Activated naive CD8-positive, alpha-beta T cell treated with anti-CD3 and anti-CD28 coated beads for 36 hours (primary cell): ENCODE data around the gene TXNRD1. TPM values are rescaled to one million over a fixed set of nuclear protein-coding genes. Genes with fewer than 3 reads are reported as not detected.

Source experiments
- DNase-seq: peaks from one replicate; pipeline ENCODE4 v3.0.0; 2021
- H3K27ac Mint-ChIP-seq: one replicate; pipeline ENCODE4 v1.8.0; 2022; ENCODE audit warnings: mild to moderate bottlenecking, moderate library complexity, mixed read lengths
- H3K27me3 Mint-ChIP-seq: one replicate; pipeline ENCODE4 v1.8.0; 2022; ENCODE audit warnings: mild to moderate bottlenecking, mixed read lengths
- H3K36me3 Mint-ChIP-seq: one replicate; pipeline ENCODE4 v1.8.0; 2021; ENCODE audit warnings: mild to moderate bottlenecking, mixed read lengths
- H3K4me1 Mint-ChIP-seq: one replicate; pipeline ENCODE4 v1.8.0; 2021; ENCODE audit warnings: mixed read lengths
- H3K4me3 Mint-ChIP-seq: one replicate; pipeline ENCODE4 v1.8.0; 2022; ENCODE audit warnings: mild to moderate bottlenecking, moderate library complexity, mixed read lengths
- H3K9me3 Mint-ChIP-seq: one replicate; pipeline ENCODE4 v1.8.0; 2022; ENCODE audit warnings: mixed read lengths
- total RNA-seq, 2 experiments: library from RNA; stranded (reverse); gene quantifications; one replicate each; pipeline ENCODE4 v1.2.3, GENCODE V29; 2021

Gene TXNRD1
- total RNA-seq, 2 experiments from 2014 or later = 120 to 125 TPM

DNA sequence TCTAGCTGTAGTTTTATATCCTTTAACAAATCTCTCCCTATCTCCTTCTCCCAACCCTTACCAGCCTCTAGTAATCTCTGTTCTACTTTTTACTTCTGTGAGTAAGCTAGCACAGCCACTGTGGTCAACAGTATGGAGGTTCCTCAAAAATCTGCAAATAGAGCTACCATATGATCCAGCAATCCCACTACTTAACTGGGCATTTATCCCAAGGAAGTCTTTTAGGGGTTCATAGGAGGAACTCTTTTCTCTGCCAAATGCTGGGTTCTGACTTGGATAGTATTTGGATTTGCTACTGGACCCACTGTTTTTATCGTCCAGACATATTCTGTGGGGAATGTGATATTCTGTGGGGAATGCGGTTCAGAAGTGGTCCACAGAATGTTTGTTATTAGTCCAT, 129.1 kb downstream of the TXNRD1 start:
- Mint-ChIP-seq H3K27me3 (no peaks in the 10 kb centered on the region), H3K9me3 (no peaks in the 10 kb centered on the region), H3K4me3 (no peak overlapping the region), H3K36me3 (peaks cover 27% of the 10 kb centered on the region), H3K4me1 (peaks cover 2% of the 10 kb centered on the region), H3K27ac (no peak overlapping the region)
- DNase-seq = no peak

GRCh38 chr12:104345234-104346066, 129.9 kb downstream of the TXNRD1 start:
- H3K4me1 Mint-ChIP-seq = peaks cover 2% of the 10 kb centered on the region
- H3K4me3 Mint-ChIP-seq = no peak overlapping the region
- DNase-seq = no peak
- H3K9me3 Mint-ChIP-seq = no peaks in the 10 kb centered on the region
- H3K27ac Mint-ChIP-seq = no peak overlapping the region
- H3K36me3 Mint-ChIP-seq = peaks cover 22% of the 10 kb centered on the region
- no peaks in the 10 kb centered on the region for H3K27me3 Mint-ChIP-seq

GRCh38 chr12:104347374-104348075, 131.9 kb downstream of the TXNRD1 start:
- H3K36me3 Mint-ChIP-seq = peaks cover 14% of the 10 kb centered on the region

GRCh38 chr12:104348283-104348993, 132.9 kb downstream of the TXNRD1 start:
- Mint-ChIP-seq H3K9me3 (no peaks in the 10 kb centered on the region), H3K27ac (no peak overlapping the region), H3K36me3 (peaks cover 14% of the 10 kb centered on the region)

More at GRCh38 chr12:104347374-104348075, 131.9 kb downstream of the TXNRD1 start:
- H3K9me3 Mint-ChIP-seq = no peaks in the 10 kb centered on the region
- no peak for DNase-seq
- H3K27me3 Mint-ChIP-seq = no peaks in the 10 kb centered on the region
- no peak overlapping the region for H3K27ac Mint-ChIP-seq
- no peak overlapping the region for H3K4me3 Mint-ChIP-seq
- H3K4me1 Mint-ChIP-seq = peaks cover 4% of the 10 kb centered on the region

DNA sequence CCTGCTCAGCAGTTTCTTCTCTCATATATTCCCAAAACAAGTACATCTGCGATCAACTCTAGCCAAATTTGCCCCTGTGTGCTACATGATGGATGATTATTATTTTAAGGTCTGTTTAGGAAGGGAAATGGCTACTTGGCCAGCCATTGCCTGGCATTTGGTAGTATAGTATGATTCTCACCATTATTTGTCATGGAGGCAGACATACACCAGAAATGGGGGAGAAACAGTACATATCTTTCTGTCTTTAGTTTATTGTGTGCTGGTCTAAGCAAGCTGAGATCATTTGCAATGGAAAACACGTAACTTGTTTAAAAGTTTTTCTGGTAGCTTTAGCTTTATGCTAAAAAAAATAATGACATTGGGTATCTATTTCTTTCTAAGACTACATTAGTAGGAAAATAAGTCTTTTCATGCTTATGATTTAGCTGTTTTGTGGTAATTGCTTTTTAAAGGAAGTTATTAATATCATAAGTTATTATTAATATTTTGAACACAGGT, 133.5 kb downstream of the TXNRD1 start:
- no peak for DNase-seq
- no peak overlapping the region for H3K4me3 Mint-ChIP-seq
- no peaks in the 10 kb centered on the region for H3K27me3 Mint-ChIP-seq
- no peak overlapping the region for H3K27ac Mint-ChIP-seq
- H3K9me3 Mint-ChIP-seq = no peaks in the 10 kb centered on the region
- H3K36me3 Mint-ChIP-seq = peaks cover 17% of the 10 kb centered on the region
- peaks cover 2% of the 10 kb centered on the region for H3K4me1 Mint-ChIP-seq

More at GRCh38 chr12:104348283-104348993, 132.9 kb downstream of the TXNRD1 start:
- no peak overlapping the region for H3K4me3 Mint-ChIP-seq
- no peaks in the 10 kb centered on the region for H3K27me3 Mint-ChIP-seq
- H3K4me1 Mint-ChIP-seq = peaks cover 4% of the 10 kb centered on the region
- no peak for DNase-seq

DNA sequence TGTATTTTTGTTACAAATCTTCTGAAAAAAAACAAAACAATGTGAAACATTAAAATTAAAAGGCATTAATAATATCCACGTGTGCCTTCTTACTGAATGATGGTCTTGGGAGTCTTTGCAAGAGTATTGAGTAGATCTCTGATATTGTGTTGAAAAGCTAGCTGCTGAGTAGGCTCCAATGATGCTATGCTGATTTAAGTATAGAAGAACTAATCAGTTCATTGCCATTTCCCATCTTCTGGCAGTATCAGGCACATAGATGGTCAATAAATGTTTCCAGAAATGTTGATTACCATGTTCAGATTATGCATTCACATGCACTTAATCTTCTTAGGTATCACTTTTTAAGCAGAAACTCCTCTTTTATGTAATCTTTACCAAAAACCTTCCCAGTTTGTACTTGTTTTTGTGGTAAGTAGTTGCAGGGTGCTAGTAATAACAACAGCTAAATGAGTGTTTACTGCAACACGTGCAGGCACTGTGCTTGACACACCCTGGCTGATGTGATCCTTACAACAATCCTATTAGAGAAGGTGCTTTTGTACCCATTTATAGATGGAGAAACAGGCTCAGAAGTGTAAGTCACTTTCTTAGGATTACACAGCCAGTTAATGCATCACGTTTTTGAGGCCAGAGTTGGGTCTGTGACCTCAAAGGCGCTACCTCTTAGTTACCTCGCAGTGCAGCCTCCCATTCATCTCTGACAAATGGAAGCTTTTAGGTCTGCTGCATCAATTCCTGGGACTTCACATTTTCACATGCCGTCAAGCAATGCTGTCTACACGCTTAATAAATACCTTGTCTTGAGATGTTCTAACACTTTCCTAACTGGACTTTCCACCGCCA, 134.9 kb downstream of the TXNRD1 start:
- H3K4me1 Mint-ChIP-seq = peaks cover 2% of the 10 kb centered on the region
- peaks cover 21% of the 10 kb centered on the region for H3K36me3 Mint-ChIP-seq
- H3K9me3 Mint-ChIP-seq = no peaks in the 10 kb centered on the region
- no peak for DNase-seq
- no peak overlapping the region for H3K4me3 Mint-ChIP-seq
- H3K27me3 Mint-ChIP-seq = no peaks in the 10 kb centered on the region
- H3K27ac Mint-ChIP-seq = no peak overlapping the region

- Mint-ChIP-seq H3K36me3 (peaks cover 21% of the 10 kb centered on the region), H3K27ac (no peak overlapping the region), H3K27me3 (no peaks in the 10 kb centered on the region), H3K9me3 (no peaks in the 10 kb centered on the region), H3K4me3 (no peak overlapping the region), H3K4me1 (peaks cover 2% of the 10 kb centered on the region)
- DNase-seq = no peak
Measured at GRCh38 chr12:104351057-104351983, 135.7 kb downstream of the TXNRD1 start.

- Mint-ChIP-seq H3K27ac (no peak overlapping the region), H3K4me1 (peaks cover 5% of the 10 kb centered on the region), H3K4me3 (no peak overlapping the region), H3K36me3 (peaks cover 21% of the 10 kb centered on the region), H3K9me3 (no peaks in the 10 kb centered on the region), H3K27me3 (no peaks in the 10 kb centered on the region)
- DNase-seq = no peak
Measured at GRCh38 chr12:104352106-104352713, 136.6 kb downstream of the TXNRD1 start.

DNA sequence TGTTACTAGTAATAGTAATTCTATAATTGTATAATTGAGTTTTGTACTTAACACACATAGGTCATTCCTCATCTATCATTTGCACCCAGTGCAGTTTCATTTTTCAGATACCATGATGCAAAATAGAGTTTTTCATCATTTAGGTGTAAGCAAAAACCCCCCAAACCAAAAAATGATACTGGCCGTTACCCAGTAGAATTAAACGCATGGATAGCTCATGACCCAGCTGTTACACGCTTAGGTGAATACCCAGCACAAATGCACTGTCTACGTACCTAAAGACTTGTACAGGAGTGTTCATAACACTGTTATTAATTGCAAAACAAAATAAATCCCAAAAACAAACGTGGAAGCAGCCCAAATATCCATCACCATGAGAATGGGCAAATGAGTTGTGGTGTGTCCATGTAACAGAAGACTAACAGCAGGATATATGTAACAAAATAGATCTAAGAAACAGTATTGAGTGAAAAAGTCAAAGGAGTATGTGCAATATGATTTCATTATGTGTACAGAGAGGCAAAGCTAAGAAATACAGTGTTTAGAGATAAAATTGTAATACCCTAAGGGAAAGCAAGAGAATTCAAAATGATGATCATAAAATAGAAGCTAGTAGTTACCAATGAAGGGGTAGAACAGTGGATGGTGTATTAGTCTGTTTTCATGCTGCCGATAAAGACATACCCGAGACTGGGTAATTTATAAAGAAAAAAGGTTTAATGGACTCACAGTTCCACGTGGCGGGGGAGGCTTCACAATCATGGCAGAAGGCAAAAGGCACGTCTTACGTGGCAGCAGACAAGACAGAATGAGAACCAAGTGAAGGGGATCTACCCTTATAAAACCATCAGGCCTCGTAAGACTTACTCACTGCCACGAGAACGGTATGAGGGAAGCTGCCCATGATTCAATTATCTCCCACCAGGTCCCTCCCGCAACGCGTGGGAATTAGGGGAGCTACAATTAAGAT, 137.7 kb downstream of the TXNRD1 start:
- no peak overlapping the region for H3K27ac Mint-ChIP-seq
- no peaks in the 10 kb centered on the region for H3K27me3 Mint-ChIP-seq
- no peak for DNase-seq
- peaks cover 7% of the 10 kb centered on the region for H3K4me1 Mint-ChIP-seq
- peaks cover 18% of the 10 kb centered on the region for H3K36me3 Mint-ChIP-seq
- no peak overlapping the region for H3K4me3 Mint-ChIP-seq
- no peaks in the 10 kb centered on the region for H3K9me3 Mint-ChIP-seq

DNA sequence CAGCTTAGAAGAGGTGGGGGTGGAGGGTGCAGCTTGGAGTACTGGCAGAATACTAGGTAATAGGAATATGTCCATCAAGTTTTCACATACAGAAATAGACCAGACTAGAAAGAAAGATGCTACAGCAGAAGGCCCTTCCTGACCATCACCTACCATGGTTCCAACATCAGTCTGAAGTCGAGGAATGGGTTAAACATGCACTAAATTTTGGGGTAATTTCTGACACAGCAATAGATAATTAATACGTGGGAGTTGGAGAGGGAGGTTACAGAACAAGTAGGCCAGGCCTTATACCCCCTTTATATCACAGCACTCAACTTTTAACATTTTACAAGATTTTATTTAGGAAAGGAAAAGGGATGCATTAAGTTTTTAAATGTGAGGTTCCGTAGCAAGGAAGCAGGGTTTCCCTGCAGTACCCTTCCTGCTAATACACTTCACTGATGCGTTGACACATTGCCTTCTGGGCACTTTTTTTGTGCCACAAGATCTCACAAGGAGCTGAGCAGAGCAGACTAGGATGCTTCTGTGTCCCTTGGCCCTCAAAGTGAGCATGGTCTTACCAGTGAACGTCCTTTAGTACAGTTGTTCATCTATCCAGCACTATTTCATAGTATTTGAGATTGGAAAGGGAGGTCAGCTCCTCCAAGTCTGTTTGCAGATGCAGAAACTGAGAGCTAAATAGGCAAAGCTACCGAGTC, 138.7 kb downstream of the TXNRD1 start:
- no peak for DNase-seq
- peaks cover 11% of the 10 kb centered on the region for H3K36me3 Mint-ChIP-seq
- H3K4me3 Mint-ChIP-seq = no peak overlapping the region
- peaks cover 7% of the 10 kb centered on the region for H3K4me1 Mint-ChIP-seq
- no peaks in the 10 kb centered on the region for H3K27me3 Mint-ChIP-seq
- no peak overlapping the region for H3K27ac Mint-ChIP-seq
- H3K9me3 Mint-ChIP-seq = no peaks in the 10 kb centered on the region

DNA sequence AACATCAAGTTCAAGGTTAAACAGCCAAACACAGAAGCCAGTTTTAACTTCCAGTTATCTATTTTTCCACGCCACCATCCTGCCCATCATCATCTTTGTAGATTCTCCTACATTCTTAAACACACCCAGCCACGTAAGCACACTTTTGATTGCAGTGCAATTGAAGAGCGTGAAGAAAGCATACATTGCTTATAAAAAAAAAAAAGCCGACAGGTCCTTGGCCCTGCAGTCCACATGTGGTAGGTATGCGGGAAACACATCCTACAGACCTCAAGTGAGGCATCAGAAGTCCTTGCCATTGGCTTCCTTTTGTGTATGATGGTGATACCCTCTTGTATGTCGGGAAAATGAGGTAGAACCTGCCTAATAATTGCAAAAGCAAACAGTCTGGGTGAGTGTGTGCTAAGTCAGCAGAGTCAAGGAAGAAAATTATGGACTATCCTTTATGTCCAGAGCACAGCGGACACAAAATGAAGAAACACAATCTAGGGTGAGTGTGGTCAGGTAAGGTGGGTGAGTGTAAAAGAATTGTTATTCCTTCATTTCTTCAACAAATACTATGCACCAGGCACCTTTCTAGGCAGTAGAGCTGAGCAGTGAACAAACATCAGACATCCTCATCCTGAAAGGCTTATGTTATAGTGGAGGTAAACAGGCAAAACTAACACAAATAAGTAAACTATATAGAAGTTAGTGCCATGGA, 139.4 kb downstream of the TXNRD1 start:
- H3K4me1 Mint-ChIP-seq = peaks cover 7% of the 10 kb centered on the region
- peaks cover under 1% of the 10 kb centered on the region for H3K9me3 Mint-ChIP-seq
- no peak overlapping the region for H3K27ac Mint-ChIP-seq
- H3K4me3 Mint-ChIP-seq = no peak overlapping the region
- no peak for DNase-seq
- no peaks in the 10 kb centered on the region for H3K27me3 Mint-ChIP-seq
- peaks cover 11% of the 10 kb centered on the region for H3K36me3 Mint-ChIP-seq
